GM19023 (cell line): ENCODE data around the gene PAPOLA.

Experiments used
- ATAC-seq: cut with Tn5 transposase; IDR thresholded peaks from one replicate; pipeline ENCODE4 v1.9.1; 2021; ENCODE audit warnings: mild to moderate bottlenecking, moderate library complexity; ENCODE audit not compliant: unreplicated experiment

The PAPOLA gene

DNA sequence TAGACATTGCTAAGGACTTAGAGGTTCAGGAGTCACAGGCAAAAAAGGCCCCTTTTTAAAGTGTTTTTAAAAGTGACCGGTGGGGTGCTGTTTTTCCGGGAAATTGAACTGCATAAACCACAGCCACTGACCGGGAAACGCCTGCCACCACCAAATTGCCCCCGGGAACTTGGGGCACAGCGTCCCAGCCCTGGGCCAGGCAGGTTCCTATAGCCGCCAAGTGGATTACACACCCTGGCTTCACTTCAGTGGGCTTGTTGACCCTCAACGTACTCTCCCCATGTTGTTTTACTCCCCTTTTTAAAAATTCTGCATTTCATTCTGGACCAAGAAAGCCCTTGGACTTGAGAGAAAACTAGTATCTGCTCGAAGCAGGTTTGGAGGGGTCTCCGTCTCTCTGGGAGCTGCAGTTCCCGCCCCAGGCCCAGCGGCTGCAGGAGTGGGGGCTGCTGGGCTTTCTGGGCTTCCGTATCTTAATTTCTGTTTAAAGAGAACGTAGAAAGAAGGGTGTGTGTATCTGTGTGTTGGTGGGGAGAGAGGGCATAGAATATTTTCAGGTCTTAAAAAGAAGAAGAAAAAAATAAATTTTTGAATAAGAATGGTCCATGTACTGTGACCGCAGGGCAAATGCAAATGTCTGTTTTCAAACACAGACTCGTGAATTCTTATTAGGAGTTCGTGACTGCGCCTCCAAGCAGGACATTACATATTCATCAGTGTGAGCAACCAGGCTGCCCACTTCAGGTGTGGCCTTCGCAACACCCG is 82.9 kb downstream of the PAPOLA start:
- ATAC-seq = no peak

DNA sequence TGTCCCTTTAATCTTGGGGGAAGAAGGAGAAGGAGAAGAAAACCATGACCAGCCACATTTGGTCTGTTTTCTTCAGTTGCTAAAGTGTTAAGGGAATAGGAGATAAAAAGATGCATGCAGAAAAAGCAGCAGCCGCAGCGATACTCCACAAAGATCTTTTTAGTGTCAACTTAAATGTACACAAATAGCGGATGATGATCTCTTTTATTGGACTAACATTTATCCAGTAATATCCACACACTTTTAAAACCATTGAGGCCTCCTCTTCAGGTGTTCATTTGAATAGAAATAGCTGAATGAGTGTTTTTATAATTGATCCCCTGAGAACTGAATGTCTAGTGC is 83.5 kb downstream of the PAPOLA start:
- no peak for ATAC-seq

DNA sequence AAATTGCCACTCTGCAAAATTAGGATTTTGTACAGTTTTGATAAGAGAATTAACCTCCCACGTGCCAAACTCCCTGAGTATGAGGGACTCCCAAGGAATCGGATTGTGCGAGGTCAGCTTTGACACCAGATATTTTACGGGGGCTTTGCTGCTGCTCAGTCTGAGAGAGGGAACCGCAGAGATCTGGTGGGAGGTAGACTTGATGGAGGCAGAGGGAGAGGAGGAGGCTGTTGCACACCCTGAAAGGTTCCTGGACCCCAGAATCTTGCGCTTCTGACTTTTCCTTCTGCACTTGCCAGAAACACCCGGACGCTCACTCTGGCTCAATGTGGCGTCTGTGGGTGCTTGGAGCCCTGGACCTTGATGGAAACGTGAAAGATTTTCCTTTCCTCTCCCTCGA is 83.9 kb downstream of the PAPOLA start:
- no peak for ATAC-seq

DNA sequence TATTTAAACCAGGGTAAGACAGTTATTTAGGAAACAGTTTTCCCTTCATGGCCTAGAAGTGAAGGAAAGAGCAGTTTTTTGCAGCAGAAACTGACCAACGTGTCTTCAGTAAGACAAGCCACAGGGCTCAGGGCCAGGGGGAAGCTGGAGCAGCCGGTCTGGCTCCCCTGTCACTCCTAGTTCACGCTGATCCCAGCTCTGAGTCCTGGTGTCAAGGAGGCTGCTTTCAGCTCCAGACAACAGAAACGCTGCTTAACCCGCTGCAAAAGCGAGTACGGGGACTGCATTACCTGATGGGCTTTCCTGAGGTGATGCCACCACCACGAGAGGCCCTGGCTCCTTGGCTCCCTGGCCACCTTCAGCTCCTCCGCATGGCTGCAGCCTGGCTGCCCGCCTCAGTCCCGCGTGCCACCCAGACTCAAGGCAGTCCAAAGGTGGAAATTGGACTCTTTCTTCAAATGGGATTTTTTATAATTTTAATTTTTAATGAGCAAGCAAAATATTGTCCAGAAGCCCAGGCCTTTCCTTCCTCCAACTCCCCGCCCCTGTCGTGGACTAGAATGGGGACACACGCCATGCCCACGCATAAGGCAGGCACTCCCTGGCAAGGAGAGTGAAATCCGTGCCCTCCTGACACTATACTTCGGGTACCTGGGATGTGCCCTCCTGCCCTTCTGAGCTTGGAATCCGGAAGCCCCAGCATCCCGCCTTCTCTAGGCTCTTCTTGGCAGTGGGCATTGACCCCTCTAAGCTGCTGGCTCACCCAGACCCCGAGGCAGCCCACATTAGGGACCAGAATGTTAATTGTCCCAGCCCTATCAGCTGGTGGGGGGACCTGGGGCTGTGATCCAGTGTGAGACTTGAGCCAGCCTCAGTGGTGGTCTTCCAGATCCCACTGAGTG is 85.0 kb downstream of the PAPOLA start:
- no peak for ATAC-seq

DNA sequence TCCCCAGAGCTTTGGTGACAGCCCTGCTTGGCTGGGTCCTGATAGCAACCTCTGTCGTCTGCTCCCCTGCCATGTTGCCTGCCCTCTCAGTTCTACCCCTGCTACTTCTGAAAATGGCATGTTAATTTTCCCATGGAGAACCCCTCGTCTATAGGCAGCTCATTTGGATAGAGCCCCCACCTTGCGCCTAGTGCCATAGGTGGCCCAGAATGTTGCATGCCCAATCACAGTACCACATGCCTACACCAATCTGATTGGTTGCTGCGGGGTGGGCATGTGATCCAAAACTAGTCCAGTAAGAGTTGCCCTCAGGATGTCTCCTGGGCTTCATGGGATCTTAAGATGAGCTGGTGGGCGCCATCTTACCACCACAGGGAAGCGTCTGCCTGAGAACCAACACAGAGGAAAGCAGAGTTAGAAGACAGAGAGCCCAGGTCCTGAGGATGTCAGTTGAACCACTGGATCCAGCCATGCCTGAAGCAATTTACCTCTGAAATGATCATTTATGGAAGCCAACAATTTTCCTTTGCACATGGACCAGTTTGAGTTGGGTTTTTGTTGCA is 85.7 kb downstream of the PAPOLA start:
- ATAC-seq = no peak

DNA sequence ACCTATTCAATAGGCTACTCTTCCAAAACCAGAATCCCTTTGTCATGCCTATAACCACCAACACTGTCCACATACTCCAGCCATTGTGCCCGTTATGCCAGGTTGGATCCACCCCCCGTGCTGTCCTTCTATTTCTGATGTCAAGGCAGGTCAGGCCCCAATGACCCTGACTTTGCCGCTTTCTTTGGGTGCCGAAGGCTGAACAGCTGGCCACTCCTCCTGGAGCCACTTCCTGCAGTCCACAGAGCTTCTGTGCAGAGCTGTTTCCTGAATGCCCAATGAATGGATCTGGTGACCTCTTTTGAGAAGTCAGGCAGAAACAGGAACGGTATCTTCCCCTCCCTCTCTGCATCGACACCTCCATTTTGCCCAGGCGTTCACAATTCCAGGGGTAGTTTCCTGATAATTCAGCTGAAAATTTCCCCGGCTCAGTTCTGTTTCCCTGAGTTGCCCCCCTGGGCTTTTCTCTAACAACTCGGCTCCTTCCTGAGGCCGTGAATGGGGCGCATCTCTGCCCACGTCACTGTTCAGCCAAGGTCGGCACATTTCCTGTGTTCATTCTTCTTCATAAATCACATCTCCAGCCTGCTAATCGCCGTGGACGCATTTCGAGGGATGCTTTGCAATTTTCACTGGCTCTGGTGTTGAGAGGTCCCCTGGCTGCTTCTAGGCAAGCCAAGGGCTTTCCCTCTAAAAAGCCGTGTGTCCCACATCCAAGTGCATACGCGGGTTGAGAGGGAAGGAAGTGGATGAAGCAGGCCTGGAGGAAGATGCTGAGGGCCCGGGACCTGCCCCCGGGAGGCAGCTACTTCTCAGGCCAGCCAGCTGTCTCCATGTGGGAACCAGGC is 86.5 kb downstream of the PAPOLA start:
- no peak for ATAC-seq

DNA sequence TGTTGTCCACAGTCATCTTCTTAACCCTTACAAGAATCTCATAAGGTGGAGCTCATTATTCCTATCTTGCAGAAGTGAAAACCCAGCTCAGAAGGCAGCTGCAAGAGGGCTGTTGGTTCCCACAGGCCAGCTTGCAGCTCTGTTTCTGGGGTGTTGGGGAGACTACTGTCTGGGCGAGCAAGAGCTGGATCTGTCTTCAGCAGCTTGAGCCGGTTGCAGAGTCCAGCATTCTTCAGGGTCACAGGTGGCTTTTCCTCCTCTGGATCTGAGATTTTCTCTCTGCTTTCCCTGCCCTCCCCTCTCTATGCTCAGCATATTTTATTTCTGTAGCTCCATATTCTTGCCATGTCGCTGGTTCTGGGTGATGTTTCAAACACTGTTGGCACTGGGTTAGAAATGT is 87.4 kb downstream of the PAPOLA start:
- ATAC-seq = no peak

DNA sequence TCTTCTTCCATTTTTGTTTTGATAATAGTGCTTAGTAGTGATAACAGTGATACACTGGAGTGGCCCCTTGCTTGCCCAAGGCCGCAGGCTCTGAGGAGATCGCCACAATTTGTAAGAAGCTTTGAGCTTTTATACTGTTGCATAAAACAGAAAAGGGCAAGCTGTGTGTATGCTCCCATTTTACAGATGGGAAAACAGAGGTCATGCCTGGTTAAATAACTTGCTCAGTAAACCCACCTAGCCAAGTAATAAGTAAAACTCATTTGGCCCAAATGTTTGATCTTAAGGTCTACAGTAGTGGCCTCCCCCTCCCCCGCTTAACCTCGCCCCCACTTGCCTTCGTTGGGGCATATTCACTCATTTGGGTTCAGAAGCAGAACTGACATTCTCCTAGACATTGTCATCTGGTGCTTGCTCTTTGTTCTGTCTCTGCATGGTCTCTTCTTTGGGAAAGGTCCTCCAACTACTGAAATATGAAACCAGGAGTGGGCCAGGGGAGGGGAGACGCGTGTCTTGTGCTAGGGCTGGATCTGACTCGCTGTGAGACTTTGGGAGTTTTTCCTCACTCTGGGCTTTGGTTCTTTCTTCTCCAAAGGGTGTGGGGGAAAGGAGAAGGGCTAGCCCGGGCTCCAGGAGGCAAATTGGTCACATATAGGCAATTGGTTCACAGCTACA is 88.1 kb downstream of the PAPOLA start:
- ATAC-seq = no peak

DNA sequence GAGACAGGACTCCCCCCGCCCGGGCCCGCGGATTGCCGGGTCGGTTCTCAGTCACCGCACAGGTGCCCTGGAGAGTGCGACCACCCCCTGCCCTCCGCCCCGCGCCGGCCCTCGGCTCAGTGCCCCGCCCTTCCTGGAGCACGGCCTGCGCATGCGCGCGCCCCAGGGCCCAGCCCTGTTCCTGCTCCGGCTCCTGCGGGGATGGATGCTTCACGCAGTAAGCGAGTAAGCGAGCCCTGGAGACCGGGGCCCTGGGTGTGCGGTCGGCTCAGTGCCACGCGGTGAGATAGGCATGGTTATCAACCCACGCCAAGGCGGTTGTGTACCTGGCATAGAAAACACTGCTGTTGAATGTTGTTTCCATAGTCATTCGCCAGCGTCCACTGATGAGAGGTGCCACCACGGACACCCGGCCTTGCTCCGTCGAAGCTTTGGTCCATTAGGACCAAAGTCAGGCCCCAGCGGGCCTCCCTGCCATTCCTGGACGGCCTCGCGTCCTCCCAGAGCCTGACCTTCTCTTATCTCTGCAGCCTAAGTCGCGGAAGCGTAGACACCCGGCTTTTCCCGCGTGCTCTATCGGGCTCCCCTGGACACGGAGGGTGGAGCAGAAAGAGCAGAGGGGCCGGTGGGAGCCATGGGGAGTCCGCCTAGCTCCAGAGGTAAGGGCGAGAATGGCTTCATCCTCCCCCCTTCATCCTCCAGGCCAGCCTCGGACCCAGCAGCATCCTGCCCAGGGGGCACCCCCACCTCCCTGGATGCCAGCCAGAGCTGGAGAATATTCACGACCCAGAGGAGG is 90.6 kb downstream of the PAPOLA start:
- peak; percentile 84 for ATAC-seq

DNA sequence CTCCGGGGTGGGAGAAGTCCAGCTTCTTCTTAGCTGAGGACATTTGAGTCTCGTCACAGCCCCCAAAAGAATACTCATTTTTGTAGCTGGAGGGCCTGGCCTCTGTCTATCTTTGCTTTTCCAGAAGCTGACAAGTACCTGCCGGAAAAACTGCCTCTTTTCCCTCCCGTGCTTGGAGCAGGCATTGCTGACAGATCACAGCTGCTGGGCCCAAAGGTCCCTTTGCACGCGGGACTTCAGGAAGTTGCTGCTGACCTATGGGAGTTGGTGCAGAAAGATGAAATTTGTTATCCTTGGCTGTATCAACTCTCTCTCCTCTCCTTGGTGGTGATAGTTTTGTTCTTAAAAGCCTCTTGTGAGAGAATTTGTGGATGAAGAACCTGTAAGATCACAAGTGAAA is 92.8 kb downstream of the PAPOLA start:
- ATAC-seq = no peak

DNA sequence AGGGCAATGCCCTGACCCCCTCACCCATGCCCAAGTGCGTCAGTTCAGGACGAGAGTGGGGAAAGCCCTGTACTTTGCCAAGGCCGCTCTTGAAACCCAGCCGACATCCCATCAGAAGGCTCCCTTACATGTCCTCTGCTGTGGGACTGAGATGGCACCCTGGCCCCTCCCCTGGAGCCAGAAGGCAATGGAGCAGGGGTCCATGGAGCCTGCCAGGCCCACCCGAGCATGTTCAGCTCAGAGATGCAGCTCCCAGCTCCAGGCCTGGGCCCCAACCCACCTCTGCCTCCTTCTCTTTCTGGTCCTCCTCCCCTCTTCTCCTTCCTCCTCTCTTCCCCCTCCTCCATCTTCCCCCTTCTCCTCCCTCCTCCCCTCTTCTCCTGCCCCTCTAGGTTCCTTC is 95.5 kb downstream of the PAPOLA start:
- ATAC-seq = no peak

DNA sequence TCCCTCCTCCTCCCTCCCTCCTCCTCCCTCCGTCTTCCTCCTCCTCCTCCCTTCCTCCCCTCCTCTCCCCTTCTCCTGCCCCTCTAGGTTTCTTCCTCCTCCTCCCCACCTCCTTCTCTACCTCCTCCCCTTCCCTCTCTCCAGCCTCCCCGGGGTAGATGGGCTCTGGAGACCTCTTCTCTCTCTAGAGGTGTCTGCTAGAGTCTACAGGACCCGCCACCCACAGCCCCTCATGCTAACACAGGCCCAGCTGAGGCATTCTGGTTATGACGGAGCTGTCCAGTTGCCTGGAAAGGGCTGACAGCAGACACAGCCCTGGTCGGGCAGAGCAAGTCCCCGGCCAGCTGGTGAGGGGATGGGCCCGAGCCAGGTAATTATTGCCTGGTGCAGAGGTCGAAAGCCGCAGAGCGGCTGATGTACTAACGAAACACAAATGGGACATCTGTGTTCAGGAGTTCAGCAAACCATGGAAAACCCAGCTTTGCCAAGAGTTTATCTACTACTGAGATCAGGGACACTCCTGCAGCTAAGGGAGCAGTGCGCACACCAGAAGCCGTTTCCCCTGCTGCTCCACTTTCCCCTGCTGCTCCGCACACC is 96.2 kb downstream of the PAPOLA start:
- ATAC-seq = no peak

DNA sequence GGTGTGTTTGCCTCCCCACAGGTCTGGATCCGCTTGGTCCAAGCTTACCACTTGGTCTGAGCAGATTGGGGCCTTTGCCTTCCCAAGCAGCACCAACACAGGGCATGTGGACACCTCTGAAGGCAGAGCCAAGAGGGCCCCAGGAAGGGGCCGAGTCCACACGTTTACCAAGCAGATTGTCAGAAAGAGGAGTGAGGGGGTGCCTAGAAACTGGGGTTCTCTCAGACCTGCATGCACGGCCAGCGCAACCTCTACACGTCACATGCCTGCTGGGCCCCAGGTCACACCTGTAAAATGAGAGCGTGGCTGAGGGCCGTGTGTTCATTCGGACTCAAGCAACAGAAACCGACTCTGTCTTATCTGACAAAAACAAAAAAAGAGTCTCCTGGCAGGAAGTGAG is 96.9 kb downstream of the PAPOLA start:
- no peak for ATAC-seq

DNA sequence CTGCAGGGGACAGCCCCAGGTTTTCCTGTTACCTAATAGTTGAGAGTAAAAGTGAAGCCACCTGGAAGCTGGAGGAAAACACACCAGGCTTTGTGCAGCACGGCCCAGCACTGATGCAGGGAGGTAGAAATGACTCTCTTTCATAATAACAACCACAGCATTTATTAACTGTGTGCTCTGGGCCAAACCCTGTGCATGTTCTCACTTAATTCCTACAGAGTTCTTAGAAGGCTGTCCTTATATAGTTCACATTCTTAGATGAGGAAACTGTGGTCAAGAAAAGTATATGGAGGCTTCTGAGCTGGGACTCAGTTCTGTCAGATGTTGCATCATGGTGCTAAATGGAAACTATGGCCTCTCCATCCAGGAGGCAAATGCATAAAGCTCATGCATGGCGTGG is 100.0 kb downstream of the PAPOLA start:
- ATAC-seq = no peak

DNA sequence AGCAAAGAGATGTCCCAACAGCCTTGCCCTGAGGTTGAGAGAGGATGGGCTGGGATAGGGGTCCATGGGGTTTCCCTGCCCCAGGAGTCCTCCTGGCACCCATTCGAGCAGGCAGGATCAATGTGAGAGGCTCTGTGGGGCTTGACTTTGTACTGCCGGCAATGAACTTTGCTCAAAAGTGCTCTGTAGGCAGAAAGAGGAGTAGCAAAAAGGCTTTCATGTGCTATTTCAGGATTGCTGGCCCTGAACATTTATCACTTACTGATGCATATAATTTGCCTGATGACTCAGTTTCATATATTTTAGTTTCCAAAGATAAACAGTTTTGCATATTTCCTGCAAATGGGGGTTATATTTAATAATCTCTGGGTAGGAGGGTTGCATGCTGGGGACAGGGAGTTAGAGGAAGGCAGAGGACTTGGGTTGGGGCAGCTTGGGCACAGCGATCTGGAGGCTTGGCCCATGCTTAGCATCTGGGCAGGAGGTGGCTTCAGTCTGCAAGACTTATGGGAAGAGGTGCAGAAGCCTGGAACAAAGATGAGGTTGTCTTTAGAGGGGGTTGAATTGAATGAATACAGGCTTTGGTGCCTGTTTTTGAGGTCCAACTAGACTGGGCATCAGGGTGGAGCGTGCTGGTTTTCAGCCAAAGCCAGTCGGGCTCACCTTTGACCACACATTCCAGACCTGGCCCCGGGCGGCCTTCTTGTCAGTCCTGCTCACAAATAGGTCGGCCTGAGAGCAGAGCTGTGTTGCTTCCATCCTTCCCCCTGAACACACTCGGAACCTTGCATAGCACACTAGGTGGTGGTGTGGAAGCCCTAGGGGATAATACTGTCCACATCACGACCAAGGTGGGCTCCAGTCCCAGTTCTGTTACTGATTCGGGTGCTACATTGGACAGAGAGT is 101.4 kb downstream of the PAPOLA start:
- ATAC-seq = no peak

DNA sequence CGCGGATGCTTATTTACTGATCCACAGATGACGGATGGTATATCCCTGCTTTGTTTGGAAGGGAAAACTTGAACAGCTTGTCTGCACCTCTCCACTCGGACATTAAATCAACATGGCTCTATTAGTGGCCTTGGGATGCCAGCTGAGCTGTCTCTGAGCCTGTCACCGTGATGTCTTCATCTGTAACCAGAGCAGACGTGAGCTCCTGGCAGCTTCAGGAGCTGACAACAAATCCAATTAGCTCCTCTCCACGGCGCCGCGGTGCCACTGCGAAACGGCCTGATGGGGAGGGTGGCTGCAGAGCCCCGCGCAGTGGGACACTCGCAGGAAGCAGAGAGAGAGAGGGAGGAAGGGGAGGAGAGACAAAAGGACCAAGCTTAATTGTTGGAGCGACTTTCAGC is 112.3 kb downstream of the PAPOLA start:
- ATAC-seq = no peak

DNA sequence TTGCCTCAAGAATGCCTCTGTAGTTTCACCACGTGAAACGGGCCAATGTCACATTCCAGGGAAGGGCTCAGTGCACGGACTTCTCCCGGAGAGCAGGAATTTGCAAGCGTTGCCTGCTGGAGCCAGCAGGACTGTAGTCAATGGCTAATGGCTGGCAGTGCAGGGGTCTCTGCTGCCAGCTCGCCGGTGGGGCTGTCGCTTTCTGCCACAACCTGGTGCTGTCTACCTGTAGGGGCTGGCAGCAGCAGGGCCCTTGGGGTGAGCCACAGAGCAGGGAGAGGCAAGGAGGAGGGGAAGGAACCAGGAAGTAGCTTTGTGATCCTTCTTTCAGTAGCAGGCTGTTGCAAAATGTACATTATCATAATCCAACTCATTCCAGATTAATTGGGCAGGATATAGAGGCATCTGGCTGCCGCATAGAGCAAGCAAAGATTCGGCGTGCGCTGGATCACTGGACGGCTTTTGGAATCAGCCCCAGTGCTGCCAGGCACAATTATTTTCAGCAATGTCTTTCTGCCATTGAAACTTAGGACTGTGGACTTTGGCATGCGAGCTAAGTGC is 114.1 kb downstream of the PAPOLA start:
- no peak for ATAC-seq
